GM19328 (cell line): ENCODE measurements around the gene RAB36.

Experiments
- ATAC-seq: cut with Tn5 transposase; IDR thresholded peaks from one replicate; pipeline ENCODE4 v1.9.1; 2021; ENCODE audit warnings: mild to moderate bottlenecking, moderate library complexity; ENCODE audit not compliant: unreplicated experiment

Gene RAB36, protein sequence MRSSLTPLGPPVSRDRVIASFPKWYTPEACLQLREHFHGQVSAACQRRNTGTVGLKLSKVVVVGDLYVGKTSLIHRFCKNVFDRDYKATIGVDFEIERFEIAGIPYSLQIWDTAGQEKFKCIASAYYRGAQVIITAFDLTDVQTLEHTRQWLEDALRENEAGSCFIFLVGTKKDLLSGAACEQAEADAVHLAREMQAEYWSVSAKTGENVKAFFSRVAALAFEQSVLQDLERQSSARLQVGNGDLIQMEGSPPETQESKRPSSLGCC

DNA sequence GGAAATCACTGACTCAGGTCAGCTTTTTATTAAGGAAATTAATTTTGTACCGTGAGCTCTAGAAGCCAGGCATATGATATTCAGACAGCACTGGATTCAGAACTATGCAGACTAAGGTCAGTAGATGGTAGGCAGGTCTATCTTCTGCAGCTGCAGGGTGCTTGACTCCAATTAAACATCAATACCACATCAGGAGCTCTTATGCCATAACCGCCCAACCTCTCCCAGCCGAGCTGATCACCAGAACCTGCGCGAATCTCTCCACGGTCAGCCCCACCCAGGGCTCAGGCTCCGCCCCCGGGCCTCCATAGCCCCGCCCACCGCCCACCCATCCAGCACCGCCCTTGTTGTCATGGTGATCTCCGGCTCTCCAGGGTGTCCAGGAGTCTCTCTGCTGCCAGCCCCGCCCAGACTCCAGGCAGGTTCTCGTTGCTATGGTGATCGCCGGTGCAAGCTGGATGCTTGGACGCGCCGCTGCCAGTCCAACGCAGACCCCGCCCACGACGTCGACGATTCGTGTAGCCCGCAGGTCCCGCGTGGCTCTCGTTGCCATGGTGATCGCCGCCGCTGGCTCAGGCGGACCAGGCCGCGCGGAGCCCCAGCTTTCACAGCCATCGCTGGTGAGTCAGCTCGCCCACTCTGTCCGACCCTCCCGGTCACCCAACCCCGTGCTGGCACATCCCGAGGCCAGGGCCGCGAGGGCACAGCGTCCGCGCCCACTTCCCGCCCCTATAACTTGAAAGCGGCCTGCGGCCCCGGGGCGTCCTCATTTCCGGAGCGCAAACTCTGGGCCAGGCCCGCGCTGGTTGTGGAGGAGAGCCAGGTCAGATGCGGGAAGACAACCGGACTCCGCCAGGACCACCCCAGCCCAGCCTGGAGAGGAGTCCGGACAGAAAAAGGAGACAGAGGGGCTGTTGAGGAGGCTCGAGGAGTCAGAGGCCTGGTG lies at the start of gene RAB36:
Gene RAB36, plus strand, starts transcription at position 546 of the 946 bp plus-strand sequence. CDS start 1,140 bp downstream, outside the sequence.
- ATAC-seq: no peak

DNA sequence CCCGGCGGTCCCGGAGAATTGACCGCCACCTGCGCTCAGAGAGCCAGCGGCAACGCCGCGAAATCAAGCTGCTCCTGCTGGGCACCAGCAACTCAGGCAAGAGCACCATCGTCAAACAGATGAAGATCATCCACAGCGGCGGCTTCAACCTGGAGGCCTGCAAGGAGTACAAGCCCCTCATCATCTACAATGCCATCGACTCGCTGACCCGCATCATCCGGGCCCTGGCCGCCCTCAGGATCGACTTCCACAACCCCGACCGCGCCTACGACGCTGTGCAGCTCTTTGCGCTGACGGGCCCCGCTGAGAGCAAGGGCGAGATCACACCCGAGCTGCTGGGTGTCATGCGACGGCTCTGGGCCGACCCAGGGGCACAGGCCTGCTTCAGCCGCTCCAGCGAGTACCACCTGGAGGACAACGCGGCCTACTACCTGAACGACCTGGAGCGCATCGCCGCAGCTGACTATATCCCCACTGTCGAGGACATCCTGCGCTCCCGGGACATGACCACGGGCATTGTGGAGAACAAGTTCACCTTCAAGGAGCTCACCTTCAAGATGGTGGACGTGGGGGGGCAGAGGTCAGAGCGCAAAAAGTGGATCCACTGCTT lies 49.4 kb upstream of the RAB36 start:
- ATAC-seq: no peak

DNA sequence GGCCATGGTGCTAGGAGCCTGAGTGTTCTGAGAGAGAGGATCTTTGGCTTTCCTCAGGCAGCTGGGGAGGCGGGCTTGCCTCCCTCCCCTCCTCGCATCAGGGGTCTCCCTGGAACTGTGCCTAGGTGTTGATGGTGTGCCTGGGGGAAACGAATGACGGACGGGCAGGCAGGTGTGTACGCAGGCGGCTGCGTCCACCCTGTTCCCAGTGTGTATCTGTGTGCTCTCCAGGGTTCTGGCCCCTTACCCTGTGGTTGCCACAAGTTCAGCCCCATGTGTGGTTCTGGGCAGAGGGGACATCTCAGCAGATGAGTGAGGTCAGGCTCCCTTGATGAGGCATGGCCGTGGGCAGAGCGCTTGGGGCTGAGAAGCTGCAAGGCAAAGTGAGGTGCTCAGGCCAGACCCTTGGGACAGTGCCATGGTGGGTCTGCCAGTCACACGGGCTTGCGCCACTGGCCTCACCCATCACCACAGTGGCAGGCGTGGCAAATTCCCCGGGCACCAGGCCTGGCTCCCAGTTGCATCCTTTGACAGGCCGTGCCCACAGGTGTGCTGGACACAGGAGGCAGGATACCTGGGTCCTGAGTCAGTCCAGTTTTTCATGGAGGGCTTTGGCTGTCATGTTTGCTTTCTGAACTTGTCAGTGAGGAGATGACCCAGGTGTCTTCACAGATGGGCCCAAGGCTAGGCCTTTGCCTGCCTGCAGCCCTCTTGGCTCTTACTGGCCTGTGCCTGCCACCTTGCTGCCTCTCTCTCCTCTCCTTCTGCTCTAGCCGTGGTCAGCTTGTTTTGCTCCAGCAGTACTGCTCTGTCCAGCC lies 47.7 kb upstream of the RAB36 start:
- ATAC-seq: no peak

DNA sequence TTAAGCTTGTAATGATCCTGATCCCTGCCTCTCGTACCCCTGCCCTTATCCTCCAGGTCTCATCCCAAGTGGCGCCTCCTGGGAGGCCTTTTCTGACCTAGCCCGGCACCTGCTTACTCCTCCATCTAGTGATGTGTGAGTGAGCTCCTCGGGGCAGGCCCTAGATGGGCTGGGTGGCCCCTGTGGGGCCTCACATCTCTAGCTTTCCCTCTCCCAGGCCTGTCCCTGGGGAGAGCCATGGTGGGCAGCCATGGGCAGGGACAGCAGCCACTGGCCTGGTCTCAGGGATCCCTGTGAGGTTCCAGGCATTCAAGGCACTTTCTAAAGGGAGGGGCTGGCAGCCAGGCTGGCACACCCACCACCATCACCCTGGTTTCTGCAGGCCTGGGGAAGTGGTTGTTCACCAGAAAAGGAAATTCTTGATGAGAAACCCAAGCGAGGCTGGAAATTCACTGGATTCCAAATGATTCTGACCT lies 47.0 kb upstream of the RAB36 start:
- no peak for ATAC-seq

DNA sequence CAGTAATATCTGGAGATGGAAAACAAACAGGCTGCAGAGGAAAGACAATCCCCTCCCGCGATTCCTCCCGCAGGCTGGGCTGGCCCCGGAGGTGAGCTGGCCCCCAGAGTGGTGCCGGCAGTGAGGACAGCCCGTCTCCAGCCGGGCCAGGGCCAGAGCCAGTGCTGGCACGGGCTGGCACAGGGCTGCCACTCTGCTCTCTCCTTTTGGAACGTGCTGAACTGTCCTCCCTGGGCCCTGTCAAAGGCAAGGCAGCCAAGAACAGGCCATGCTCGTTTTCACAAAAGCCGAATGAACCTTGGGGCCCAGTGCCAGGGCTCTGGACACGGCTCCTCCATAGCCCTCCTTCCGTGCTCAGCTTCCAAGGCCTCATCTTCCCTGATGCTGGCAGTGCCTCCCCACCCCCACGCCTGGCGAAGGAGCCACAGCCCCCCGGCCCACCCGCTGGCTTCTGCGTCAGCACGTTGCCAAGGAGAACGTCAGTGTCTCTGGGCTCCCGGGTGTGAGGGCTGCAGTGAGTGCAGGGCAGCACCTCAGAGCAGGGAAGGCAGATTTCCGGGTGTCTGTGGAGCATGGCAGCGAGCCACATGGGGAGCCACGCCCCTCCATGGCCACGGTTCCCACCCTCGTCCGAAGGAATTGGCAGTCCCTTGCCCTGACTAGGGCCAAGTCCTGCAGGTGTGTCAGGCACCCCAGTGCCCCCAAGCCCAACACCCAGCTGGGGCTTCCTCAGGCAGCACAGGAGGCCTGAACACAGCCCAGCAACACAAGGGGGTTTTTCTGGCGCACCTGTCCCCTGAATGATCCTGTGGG lies 46.4 kb upstream of the RAB36 start:
- ATAC-seq: no peak

DNA sequence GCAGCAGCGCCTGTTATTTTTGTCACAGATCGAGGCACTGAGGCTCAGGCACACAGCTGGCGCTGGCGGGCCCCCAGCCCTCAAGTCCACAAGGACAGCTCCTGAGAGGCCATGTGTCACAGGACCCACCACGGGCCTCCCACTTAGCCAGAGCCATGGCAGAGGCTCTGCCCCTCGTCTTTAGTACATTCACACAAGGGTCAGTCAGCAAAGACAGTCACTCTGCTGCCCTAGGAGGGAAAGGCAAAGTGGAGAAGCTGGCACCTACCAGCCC lies 45.8 kb upstream of the RAB36 start:
- ATAC-seq: no peak

DNA sequence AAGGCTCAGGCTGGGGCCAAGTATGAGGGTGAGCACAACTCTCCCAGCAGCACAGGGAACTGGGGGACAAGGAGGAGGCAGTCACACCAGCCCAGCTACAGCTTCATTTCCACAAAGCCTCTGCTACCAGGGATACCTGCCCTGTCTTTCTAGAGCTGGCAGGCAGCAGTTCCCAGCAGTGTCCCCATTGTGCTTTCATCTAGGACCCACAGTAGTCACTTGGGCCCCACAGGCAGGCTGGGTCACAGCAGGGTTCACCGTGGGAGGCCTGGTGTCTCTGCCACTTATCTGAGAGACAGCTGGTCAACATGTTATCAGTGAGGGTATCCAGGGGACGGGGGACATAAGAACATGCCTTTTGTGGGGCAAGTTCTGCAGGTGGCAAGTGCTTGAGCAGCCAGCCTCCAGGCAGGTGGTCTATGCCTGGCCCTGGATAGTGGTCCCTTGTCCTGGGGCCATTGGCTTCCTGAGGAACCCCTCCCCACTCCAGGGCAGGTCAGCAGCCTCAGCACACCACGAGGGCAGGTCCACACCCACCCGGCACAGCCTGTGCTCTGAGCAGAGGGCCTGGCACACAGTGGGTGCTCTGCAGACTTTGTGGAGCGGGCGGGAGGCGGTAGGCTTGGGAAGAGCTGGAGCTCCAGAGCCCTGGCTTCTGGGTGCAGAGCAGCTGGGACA lies 45.0 kb upstream of the RAB36 start:
- no peak for ATAC-seq

DNA sequence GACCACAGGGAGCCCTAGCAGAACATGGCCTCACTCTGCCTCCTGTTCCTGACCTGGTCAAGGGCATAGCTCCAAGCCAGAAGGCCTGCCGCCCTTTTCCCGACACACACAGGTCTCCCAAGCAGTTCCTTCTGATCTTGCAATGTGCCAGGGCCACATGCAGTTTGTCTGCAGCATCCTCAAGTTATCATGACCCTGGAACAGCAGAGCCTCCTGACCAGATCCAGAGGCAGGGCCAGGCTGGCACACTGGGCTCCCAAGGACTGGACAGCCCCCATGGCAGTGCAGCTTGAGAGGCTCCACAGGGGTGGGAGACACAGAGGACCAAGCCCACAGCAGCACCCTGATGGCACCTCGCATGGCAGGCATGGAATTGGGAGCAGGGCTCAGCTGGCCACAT lies 43.8 kb upstream of the RAB36 start:
- no peak for ATAC-seq

DNA sequence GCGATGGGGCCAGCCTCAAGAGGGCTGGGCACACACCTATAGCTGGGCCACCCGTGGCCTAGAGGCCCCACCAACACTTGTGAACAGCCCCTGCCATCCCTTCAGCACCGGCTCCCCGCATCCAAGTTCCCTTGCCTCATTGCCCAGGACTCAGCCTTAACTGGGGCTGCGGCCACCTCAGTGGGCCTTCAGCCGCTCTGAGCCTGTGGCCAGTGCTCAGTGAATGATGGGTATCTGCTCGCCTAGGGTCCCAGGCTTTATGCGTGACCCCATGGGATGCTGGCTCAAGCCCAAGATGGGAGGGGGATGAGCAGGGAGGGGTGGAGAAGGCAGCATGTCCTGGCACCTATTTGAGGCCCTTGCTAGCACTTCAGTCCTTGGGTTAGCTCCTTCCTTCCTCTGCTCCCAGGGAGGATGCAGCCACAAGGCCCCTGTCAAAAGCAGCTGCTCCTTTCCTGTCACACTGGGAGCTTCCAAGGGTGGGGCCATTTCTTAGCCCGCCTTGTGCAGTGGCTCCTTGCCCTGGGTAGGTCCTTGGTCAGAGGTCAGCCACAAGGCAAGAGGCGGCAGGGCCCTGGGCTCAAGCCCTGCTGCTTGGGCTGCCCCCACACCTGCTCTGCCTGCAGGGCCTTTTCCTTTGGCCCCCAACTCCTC lies 43.1 kb upstream of the RAB36 start:
- no peak for ATAC-seq

DNA sequence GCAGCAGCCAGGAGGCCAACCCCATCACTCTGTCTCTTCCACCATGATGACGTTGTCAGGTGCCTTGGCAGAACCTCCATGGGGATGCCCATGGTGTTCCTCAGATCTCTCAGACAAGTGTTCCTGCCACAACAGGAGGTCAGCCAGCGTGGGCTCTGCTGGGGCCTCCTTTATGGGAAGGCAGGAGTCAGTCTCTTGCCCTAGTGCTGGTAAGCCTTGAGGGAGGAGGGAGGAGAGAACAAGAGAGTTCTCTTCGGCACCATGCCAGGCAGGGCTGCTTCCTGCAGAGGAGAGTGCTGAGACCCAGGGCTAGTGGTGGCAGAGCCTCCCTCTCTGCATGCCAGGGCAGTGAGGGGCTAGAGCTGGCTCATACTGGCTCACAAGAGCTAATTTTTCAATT lies 42.5 kb upstream of the RAB36 start:
- ATAC-seq: no peak

DNA sequence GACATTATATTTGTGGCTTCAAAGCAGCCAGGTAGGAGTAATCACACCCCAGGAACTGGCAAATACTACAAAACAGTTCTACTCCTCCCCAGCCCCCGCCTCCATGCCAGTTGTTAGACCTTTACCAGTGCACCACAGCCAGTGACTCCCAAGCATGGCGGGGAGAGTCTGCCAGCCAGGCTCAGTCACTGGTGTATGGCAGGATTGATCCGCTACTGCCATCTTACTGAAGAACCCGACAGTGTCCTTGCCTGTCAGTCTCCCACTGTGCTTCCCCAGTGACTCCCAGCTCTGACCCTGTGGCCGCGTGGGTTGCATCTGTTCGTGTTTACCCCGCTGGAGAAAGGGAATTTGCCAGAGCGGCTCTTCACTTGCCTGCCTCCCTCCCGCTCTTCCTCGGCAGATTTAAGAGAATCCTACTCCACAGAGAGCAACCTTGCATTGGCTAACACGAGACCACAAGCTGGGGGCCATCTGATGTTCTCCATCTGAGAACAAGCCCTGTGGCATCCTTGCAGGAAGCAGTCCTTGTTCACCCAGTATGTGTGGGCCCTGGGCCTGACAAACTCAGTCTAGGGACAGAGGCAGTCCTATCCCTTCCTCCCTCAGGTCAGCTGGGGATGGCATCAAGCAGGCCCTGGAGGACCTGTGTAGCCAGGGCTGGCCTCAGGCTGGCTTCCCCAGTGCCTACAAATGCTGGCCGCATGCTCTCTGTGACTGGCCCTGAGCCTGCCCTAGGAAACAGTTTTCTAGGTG lies 41.9 kb upstream of the RAB36 start:
- ATAC-seq: no peak

DNA sequence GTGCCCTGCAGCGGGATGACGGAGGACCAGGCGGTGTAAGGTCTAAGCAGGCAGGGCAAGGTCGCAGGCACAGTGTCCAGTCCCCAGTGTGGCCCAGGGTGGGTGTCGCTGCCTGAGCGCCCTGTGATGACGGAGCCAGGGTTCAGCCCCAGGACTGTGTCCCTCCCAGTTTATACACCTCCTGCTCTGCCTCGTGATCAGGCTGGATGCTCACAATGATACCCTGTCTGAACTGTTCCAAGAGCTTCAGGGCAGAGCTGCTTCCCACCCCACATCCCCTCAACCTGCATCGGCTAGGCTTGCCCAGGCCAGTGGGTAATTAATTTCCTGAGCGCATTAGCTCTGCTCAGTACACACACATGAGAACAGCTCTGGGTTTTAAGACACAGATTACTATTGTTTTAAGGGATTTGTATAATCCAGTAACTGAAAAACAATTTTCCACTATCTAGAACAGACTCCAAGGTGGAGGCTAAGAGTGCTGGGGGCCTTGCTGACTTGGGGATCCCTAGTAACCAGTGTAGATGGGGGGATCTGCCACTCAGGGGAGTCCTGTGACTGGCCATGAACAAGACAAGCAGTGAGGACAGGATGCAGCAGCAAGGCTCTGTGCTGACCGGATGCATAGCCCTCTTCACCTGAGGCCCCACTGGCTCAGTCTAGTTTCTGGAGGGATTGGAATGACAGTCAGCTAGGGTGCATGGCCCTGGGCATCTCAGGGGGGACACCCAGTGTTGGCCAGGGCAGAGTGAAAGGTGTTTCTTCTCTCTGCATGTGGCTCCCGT lies 40.9 kb upstream of the RAB36 start:
- ATAC-seq: no peak

DNA sequence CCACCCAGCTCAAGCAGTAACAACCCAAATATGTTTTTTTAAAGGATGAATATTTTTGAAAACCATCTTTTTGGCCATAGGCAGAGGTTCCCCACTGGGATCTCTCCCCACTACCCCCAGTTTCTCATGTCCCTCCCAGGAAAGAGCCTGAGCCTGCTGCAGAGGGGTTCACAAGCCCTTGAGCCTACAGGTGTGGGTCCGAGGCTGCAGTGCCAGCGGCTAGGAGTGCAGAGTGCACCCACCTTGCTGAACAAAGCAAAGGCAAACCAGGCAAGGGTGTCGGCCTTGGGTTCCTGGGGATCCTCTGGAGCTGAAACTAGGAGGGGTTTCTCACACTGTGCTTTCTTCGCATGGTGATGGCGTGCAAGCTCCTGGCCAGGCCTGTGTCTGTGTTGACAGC lies 40.0 kb upstream of the RAB36 start:
- no peak for ATAC-seq

DNA sequence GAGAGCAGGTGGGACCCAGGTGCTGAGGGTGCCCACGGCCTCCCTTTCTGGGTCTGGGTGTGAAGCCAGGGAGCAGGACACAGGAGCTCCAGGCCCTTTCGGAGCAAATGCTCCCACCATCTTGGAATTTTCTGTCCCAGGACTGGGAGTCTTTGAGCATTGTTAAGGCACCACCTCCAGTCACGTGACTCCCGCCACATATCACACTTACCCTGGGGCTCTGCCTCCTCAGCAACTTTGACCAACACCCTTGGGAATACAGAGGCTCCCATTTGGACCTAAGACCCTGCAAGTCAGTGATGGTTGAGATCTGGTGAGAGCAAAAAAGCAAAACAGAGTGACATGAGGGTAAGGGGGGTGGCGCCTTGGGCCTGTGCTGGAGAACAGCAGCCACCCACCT lies 39.4 kb upstream of the RAB36 start:
- no peak for ATAC-seq

DNA sequence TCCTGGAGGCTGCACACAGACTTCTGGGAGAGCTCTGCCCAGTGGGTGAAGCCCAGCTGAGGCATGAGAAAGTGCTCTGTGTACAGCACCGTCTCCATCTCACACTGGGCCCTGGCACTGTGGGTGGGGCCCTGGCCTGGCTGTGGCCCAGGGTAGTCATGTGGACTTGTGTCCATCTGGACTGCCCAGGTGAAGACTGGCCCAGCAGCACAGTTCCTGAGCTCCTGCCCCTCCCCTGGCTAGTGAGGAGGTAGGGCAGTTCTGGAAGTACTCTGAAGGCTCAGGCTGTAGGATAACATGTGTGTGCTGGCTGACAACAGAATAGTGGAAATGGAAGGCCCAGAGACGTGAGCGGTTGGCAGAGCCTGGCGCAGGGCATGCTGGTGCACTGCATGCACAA lies 38.9 kb upstream of the RAB36 start:
- ATAC-seq: no peak

DNA sequence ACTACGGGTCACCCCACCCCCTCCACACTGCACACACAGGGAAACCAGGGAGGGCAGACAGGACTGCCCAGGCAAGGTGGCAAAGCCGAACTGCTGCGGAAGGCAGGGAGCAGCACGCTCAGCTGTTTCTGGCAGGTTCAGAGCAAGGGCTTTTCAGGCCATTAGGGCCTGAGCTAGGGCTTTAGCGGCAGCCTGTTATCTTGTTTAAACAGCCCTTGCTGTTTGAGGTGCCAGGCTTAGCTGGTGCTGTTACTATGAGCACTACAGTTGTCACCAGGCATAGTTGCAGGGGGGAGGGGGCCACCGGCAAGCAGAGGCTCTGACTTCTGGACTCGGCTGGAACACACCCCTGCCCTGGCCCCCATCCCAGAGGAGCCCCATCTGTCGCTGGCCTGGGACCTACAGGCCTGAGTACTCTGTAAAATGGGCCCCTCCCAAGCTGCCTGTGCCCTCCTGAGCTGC lies 38.3 kb upstream of the RAB36 start:
- ATAC-seq: no peak

DNA sequence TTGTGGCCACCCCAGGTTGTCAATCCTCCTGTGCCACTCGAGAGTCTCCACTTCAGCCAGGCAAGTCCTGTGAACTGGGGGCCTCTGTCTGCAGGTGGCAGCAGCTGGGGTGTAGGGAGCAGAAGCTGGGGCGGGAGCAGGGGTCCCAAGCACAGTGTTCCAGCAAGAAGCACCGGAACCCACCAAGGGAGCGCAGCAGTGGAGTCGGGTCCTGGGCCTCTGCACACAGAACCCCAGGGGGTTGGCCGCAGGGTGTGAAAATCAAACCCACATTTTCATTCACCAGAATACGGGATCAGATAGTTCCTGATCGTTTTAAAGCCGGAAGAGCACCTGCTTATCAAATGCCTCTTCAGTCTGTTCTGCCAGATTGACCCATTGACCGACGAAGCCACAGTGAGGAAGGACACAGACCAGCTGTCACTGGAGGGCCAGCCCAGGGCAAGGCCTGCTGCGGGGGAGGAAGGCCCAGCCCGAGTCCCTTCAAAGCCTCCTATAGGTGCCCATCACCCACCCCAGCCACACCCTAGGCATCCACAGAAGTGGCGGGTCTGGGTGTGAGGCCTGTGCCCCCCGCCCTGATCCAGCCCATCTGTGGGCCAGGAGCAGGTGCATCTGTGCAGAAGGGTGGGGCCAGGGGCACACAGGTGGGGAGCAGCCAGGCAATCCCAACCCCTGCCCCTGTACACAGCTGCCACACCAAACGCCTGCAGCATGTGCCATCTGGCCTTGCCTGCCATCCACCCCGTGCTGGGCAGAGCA lies 37.6 kb upstream of the RAB36 start:
- no peak for ATAC-seq
